H9 (cell line): ENCODE measurements around the gene RELCH. TPM values are rescaled to one million over a fixed set of nuclear protein-coding genes. Genes with fewer than 3 reads are reported as not detected.

Source experiments
- DNase-seq: peaks from one replicate; pipeline ENCODE4 v3.0.0-alpha.2; 2017
- H2AFZ ChIP-seq: one replicate; pipeline ENCODE4 v1.6.1; 2013; ENCODE audit warnings: mild to moderate bottlenecking, low read length, control low read depth, moderate library complexity
- H2AK5ac ChIP-seq: 2 replicates; pipeline ENCODE4 v1.6.1; 2013; ENCODE audit warnings: low read length, control low read depth, mixed read lengths; ENCODE audit not compliant: insufficient read length
- H2BK120ac ChIP-seq: one replicate; pipeline ENCODE4 v1.6.1; 2013; ENCODE audit warnings: low read depth, mild to moderate bottlenecking, low read length, control low read depth, inconsistent platforms; ENCODE audit not compliant: poor library complexity, severe bottlenecking
- H2BK12ac ChIP-seq: 2 replicates; pipeline ENCODE4 v1.6.1; 2013; ENCODE audit warnings: low read length, control low read depth, mixed read lengths, low read depth; ENCODE audit not compliant: insufficient read length
- H2BK15ac ChIP-seq: 2 replicates; pipeline ENCODE4 v1.6.1; 2013; ENCODE audit warnings: low read depth, low read length, control low read depth
- H2BK20ac ChIP-seq: one replicate; pipeline ENCODE4 v1.6.1; 2013; ENCODE audit warnings: low read depth, mild to moderate bottlenecking, low read length, control low read depth, inconsistent platforms; ENCODE audit not compliant: poor library complexity, severe bottlenecking
- H2BK5ac ChIP-seq: 2 replicates; pipeline ENCODE4 v1.6.1; 2013; ENCODE audit warnings: low read length, control low read depth, mixed read lengths; ENCODE audit not compliant: insufficient read length
- H3K14ac ChIP-seq: 2 replicates; pipeline ENCODE4 v1.6.1; 2013; ENCODE audit warnings: low read length, control low read depth; ENCODE audit not compliant: insufficient read depth
- H3K18ac ChIP-seq: 2 replicates; pipeline ENCODE4 v1.6.1; 2013; ENCODE audit warnings: low read depth, mild to moderate bottlenecking, mixed read lengths, low read length, control low read depth; ENCODE audit not compliant: insufficient read length
- H3K23ac ChIP-seq: 2 replicates; pipeline ENCODE4 v1.6.1; 2013; ENCODE audit warnings: low read length, control low read depth, mixed read lengths, low read depth; ENCODE audit not compliant: insufficient read length
- H3K23me2 ChIP-seq: 2 replicates; pipeline ENCODE4 v1.6.1; 2013; ENCODE audit warnings: low read depth, mild to moderate bottlenecking, mixed read lengths, low read length, control low read depth; ENCODE audit not compliant: insufficient read length, poor library complexity, severe bottlenecking
- H3K27ac ChIP-seq: 2 replicates; pipeline ENCODE4 v1.5.1; 2013; ENCODE audit warnings: low read length, control low read depth, mixed read lengths, low read depth; ENCODE audit not compliant: insufficient read length
- H3K27me3 ChIP-seq: 2 replicates; pipeline ENCODE4 v1.6.1; 2013; ENCODE audit warnings: low read length, control low read depth, inconsistent platforms; ENCODE audit not compliant: insufficient read depth
- H3K4ac ChIP-seq: 2 replicates; pipeline ENCODE4 v1.6.1; 2013; ENCODE audit warnings: low read depth, mild to moderate bottlenecking, control low read depth, inconsistent platforms, low read length, moderate library complexity
- H3K4me1 ChIP-seq: 2 replicates; pipeline ENCODE4 v1.6.1; 2013; ENCODE audit warnings: low read length, control low read depth, inconsistent platforms; ENCODE audit not compliant: insufficient read depth
- H3K4me2 ChIP-seq: 2 replicates; pipeline ENCODE4 v1.6.1; 2013; ENCODE audit warnings: low read length, control low read depth, mixed read lengths; ENCODE audit not compliant: insufficient read length, insufficient read depth
- H3K56ac ChIP-seq: 2 replicates; pipeline ENCODE4 v1.6.1; 2013; ENCODE audit warnings: low read depth, mild to moderate bottlenecking, mixed read lengths, low read length, control low read depth; ENCODE audit not compliant: insufficient read length
- H3K79me1 ChIP-seq: 2 replicates; pipeline ENCODE4 v1.6.1; 2013; ENCODE audit warnings: low read depth, mild to moderate bottlenecking, moderate library complexity, low read length, control low read depth, inconsistent platforms; ENCODE audit not compliant: insufficient read depth, poor library complexity, severe bottlenecking
- H3K79me2 ChIP-seq: 2 replicates; pipeline ENCODE4 v1.6.1; 2013; ENCODE audit warnings: low read length, control low read depth, inconsistent platforms; ENCODE audit not compliant: insufficient read depth
- H3K9ac ChIP-seq: 2 replicates; pipeline ENCODE4 v1.6.1; 2013; ENCODE audit warnings: low read length, control low read depth, mixed read lengths; ENCODE audit not compliant: insufficient read length; ENCODE audit errors: extremely low read depth
- H3K9me3 ChIP-seq: one replicate; pipeline ENCODE4 v1.6.1; 2013; ENCODE audit warnings: low read depth, low read length, inconsistent platforms; ENCODE audit not compliant: control insufficient read depth
- H3T11ph ChIP-seq: one replicate; pipeline ENCODE4 v1.6.1; 2013; ENCODE audit warnings: mild to moderate bottlenecking, low read length, control low read depth, inconsistent platforms
- H4K20me1 ChIP-seq: one replicate; pipeline ENCODE4 v1.6.1; 2013; ENCODE audit not compliant: control insufficient read depth, insufficient read length, insufficient read depth
- H4K5ac ChIP-seq: 2 replicates; pipeline ENCODE4 v1.6.1; 2013; ENCODE audit warnings: low read depth, mild to moderate bottlenecking, mixed read lengths, low read length, control low read depth; ENCODE audit not compliant: insufficient read length
- H4K8ac ChIP-seq: replicated peaks from 2 replicates; pipeline ENCODE4 v1.6.1; 2013; ENCODE audit warnings: low read length, control low read depth, mixed read lengths, low read depth; ENCODE audit not compliant: insufficient read length
- H4K91ac ChIP-seq: 2 replicates; pipeline ENCODE4 v1.6.1; 2013; ENCODE audit warnings: low read depth, mild to moderate bottlenecking, moderate library complexity, mixed read lengths, low read length, control low read depth; ENCODE audit not compliant: insufficient read length
- H3K27ac Mint-ChIP-seq, 3 experiments: 2 replicates in 2 of 3; 3 replicates in 1 of 3; pipeline ENCODE4 v1.8.0; 2020 to 2021; ENCODE audit warnings: mixed read lengths in 3 of 3, mild to moderate bottlenecking in 1 of 3, moderate library complexity in 1 of 3
- H3K27me3 Mint-ChIP-seq: 2 replicates; pipeline ENCODE4 v1.8.0; 2021; ENCODE audit warnings: low read depth, mild to moderate bottlenecking, moderate library complexity, mixed read lengths
- H3K36me3 Mint-ChIP-seq, 3 experiments: 2 replicates in 2 of 3; 3 replicates in 1 of 3; pipeline ENCODE4 v1.8.0; 2020 to 2021; ENCODE audit warnings: low read depth in 3 of 3, mixed read lengths in 3 of 3; ENCODE audit not compliant: insufficient read depth in 1 of 3
- H3K4me1 Mint-ChIP-seq, 2 experiments: 2 replicates each; pipeline ENCODE4 v1.8.0; 2020; ENCODE audit warnings: mixed read lengths in 2 of 2
- H3K4me3 Mint-ChIP-seq, 2 experiments: 2 replicates in 1 of 2; 3 replicates in 1 of 2; pipeline ENCODE4 v1.8.0; 2020 to 2021; ENCODE audit warnings: mild to moderate bottlenecking in 2 of 2, mixed read lengths in 2 of 2, moderate library complexity in 1 of 2
- H3K9me3 Mint-ChIP-seq, 2 experiments: 2 replicates in 1 of 2; 3 replicates in 1 of 2; pipeline ENCODE4 v1.8.0; 2020; ENCODE audit warnings: mild to moderate bottlenecking in 2 of 2, mixed read lengths in 2 of 2, moderate library complexity in 1 of 2
- total RNA-seq: library from RNA; stranded (reverse); gene quantifications from 2 replicates; pipeline ENCODE4 v1.2.1, GENCODE V29; 2021
- TF ChIP-seq, protein P1 (sequence below): fragments of 200-600 bp; sonication (generic); conservative IDR thresholded peaks from 3 replicates; pipeline ENCODE4 v1.8.0; 2021; ENCODE audit warnings: antibody characterized with exemption, mild to moderate bottlenecking

RELCH gene
- total RNA-seq, 1 experiment from 2014 or later: 32.3 TPM

DNA sequence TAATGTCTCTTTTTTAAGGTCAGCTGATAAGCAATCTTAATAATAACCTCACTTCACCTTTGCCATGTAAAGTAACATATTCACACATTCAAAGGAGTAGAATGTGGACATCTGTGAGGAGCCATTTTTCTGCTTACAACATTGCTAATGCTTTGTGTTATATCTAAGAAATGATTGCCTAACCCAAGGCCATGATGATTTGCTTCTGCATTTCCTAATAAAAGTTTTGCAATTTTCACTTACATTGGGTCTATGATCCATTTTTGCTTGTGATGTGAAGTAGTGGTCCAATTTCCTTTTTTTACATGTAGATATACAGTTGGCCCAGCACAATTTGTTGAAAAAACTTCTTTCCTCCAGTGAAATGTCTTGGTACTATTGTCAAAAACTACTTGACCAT, 22.0 kb downstream of the RELCH start:
- no peak overlapping the region for H3K9ac ChIP-seq
- H2BK15ac ChIP-seq: no peak overlapping the region
- H3K23me2 ChIP-seq: no peaks in the 10 kb centered on the region
- no peak overlapping the region for H4K5ac ChIP-seq
- H3K18ac ChIP-seq: no peak overlapping the region
- no peak overlapping the region for H3T11ph ChIP-seq
- H3K27ac Mint-ChIP-seq: no peak overlapping the region
- no peak overlapping the region for H3K23ac ChIP-seq
- H4K8ac ChIP-seq: no peak overlapping the region
- 0 out of 5 replicates have a peak, but pooled peaks cover 0 to 2% of the 10 kb centered on the region in 2 experiments for H3K9me3 Mint-ChIP-seq
- no peaks in the 10 kb centered on the region; the same call in 1 of the 2 replicates for H3K4me1 ChIP-seq
- no peaks in the 10 kb centered on the region for H3K27me3 Mint-ChIP-seq
- H3K4me2 ChIP-seq: no peak overlapping the region
- H2BK20ac ChIP-seq: no peak overlapping the region
- peaks cover 7 to 22% (median 14%) of the 10 kb centered on the region in 3 experiments; a peak in 5 of 7 replicates for H3K36me3 Mint-ChIP-seq
- H2AK5ac ChIP-seq: no peak overlapping the region
- no peak overlapping the region for H2BK120ac ChIP-seq
- H3K27ac ChIP-seq: no peak overlapping the region
- no peak overlapping the region for H4K91ac ChIP-seq
- no peaks in the 10 kb centered on the region; the same call in 1 of the 2 replicates for H3K79me2 ChIP-seq
- no peak overlapping the region for H3K14ac ChIP-seq
- no peak overlapping the region for H3K4ac ChIP-seq
- no peaks in the 10 kb centered on the region for H3K9me3 ChIP-seq
- H2BK5ac ChIP-seq: no peak overlapping the region
- no peak overlapping the region for H3K56ac ChIP-seq
- H2AFZ ChIP-seq: no peak overlapping the region
- peaks cover 4% of the 10 kb centered on the region for H3K79me1 ChIP-seq
- H2BK12ac ChIP-seq: no peak overlapping the region
- no peaks in the 10 kb centered on the region for H3K27me3 ChIP-seq
- H3K4me3 Mint-ChIP-seq: no peak overlapping the region
- H3K4me1 Mint-ChIP-seq: peaks cover 5 to 7% of the 10 kb centered on the region in 2 experiments; a peak in 3 of 4 replicates
- TF ChIP-seq, protein P1, sequence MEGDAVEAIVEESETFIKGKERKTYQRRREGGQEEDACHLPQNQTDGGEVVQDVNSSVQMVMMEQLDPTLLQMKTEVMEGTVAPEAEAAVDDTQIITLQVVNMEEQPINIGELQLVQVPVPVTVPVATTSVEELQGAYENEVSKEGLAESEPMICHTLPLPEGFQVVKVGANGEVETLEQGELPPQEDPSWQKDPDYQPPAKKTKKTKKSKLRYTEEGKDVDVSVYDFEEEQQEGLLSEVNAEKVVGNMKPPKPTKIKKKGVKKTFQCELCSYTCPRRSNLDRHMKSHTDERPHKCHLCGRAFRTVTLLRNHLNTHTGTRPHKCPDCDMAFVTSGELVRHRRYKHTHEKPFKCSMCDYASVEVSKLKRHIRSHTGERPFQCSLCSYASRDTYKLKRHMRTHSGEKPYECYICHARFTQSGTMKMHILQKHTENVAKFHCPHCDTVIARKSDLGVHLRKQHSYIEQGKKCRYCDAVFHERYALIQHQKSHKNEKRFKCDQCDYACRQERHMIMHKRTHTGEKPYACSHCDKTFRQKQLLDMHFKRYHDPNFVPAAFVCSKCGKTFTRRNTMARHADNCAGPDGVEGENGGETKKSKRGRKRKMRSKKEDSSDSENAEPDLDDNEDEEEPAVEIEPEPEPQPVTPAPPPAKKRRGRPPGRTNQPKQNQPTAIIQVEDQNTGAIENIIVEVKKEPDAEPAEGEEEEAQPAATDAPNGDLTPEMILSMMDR: no peak
- DNase-seq: no peak
- no peaks in the 10 kb centered on the region for H4K20me1 ChIP-seq
